HG02938 (cell line): ENCODE measurements around the gene IFNE.

Experiments
- ATAC-seq: cut with Tn5 transposase; IDR thresholded peaks from one replicate; pipeline ENCODE4 v1.9.1; 2021; ENCODE audit warnings: mild to moderate bottlenecking, moderate library complexity; ENCODE audit not compliant: unreplicated experiment

IFNE gene

GRCh38 chr9:21482213-21482612 is at the start of gene IFNE:
Gene IFNE, minus strand, starts transcription at chr9:21482313. Its CDS starts 619 bp downstream, at chr9:21481694.
- no peak for ATAC-seq

GRCh38 chr9:21528123-21528808 is 46.2 kb upstream of the IFNE start:
- ATAC-seq = no peak

- no peak for ATAC-seq
Observed at GRCh38 chr9:21527579-21527978, 45.5 kb upstream of the IFNE start.

- ATAC-seq = no peak
Observed at GRCh38 chr9:21525174-21525573, 43.1 kb upstream of the IFNE start.

- no peak for ATAC-seq
Observed at GRCh38 chr9:21524099-21524830, 42.2 kb upstream of the IFNE start.

- no peak for ATAC-seq
Observed at GRCh38 chr9:21523021-21524014, 41.2 kb upstream of the IFNE start.

GRCh38 chr9:21522348-21522747 is 40.2 kb upstream of the IFNE start:
- ATAC-seq = no peak

GRCh38 chr9:21521448-21521847 is 39.3 kb upstream of the IFNE start:
- ATAC-seq = no peak

GRCh38 chr9:21520501-21521228 is 38.6 kb upstream of the IFNE start:
- no peak for ATAC-seq

GRCh38 chr9:21519855-21520434 is 37.8 kb upstream of the IFNE start:
- no peak for ATAC-seq

GRCh38 chr9:21516796-21517195 is 34.7 kb upstream of the IFNE start:
- ATAC-seq = no peak

- no peak for ATAC-seq
Observed at GRCh38 chr9:21513431-21513830, 31.3 kb upstream of the IFNE start.

- no peak for ATAC-seq
Observed at GRCh38 chr9:21510806-21511205, 28.7 kb upstream of the IFNE start.

- ATAC-seq = no peak
Observed at GRCh38 chr9:21507483-21507790, 25.3 kb upstream of the IFNE start.

GRCh38 chr9:21506626-21507482 is 24.7 kb upstream of the IFNE start:
- ATAC-seq = no peak

GRCh38 chr9:21505425-21506179 is 23.5 kb upstream of the IFNE start:
- ATAC-seq = no peak

- ATAC-seq = no peak
Observed at GRCh38 chr9:21504894-21505293, 22.8 kb upstream of the IFNE start.

- ATAC-seq = no peak
Observed at GRCh38 chr9:21504113-21504512, 22.0 kb upstream of the IFNE start.

GRCh38 chr9:21502586-21502985 is 20.5 kb upstream of the IFNE start:
- no peak for ATAC-seq
